NCI-H2029 treated with DMSO at 0.1 percent for 48 hours (cell line): ENCODE data around the gene CNTN6.
A peak's percentile ranks its signal among the peaks of the same experiment; 100 is the strongest.
"Not testable (repeated sequence)": the region's sequence is repeated elsewhere in the genome, so short reads cannot be mapped to it uniquely, and the experiment has no call there.

ENCODE experiments used
- DNase-seq: peaks from one replicate; lab custom pipeline; 2025; lab: John Stamatoyannopoulos, UW

The CNTN6 gene

GRCh38 chr3:1287815-1288214 is 195.0 kb downstream of the CNTN6 start:
- no peak for DNase-seq

GRCh38 chr3:1288805-1289494 is 196.1 kb downstream of the CNTN6 start:
- no peak for DNase-seq

- DNase-seq = no peak
Observed at GRCh38 chr3:1292571-1293071, 199.8 kb downstream of the CNTN6 start.

- no peak for DNase-seq
Observed at GRCh38 chr3:1294586-1294985, 201.8 kb downstream of the CNTN6 start.

- no peak for DNase-seq
Observed at GRCh38 chr3:1318296-1319005, 225.6 kb downstream of the CNTN6 start.

GRCh38 chr3:1326546-1326945 is 233.7 kb downstream of the CNTN6 start:
- DNase-seq = no peak

GRCh38 chr3:1330107-1330506 is 237.3 kb downstream of the CNTN6 start:
- DNase-seq = no peak

- no peak for DNase-seq
Observed at GRCh38 chr3:1346386-1346785, 253.6 kb downstream of the CNTN6 start.

GRCh38 chr3:1348547-1348946 is 255.7 kb downstream of the CNTN6 start:
- DNase-seq = no peak

GRCh38 chr3:1350885-1351284 is 258.1 kb downstream of the CNTN6 start:
- no peak for DNase-seq

- DNase-seq = no peak
Observed at GRCh38 chr3:1355691-1356090, 262.9 kb downstream of the CNTN6 start.

- DNase-seq = no peak
Observed at GRCh38 chr3:1356101-1356500, 263.3 kb downstream of the CNTN6 start.

GRCh38 chr3:1365528-1365927 is 272.7 kb downstream of the CNTN6 start:
- DNase-seq = no peak

GRCh38 chr3:1374471-1374870 is 281.6 kb downstream of the CNTN6 start:
- DNase-seq = no peak

GRCh38 chr3:1375145-1375544 is 282.3 kb downstream of the CNTN6 start:
- no peak for DNase-seq

- no peak for DNase-seq
Observed at GRCh38 chr3:1380926-1381646, 288.3 kb downstream of the CNTN6 start.

- no peak for DNase-seq
Observed at GRCh38 chr3:1381647-1382036, 288.8 kb downstream of the CNTN6 start.

- not testable (repeated sequence) for DNase-seq
Observed at GRCh38 chr3:1387396-1387905, 294.6 kb downstream of the CNTN6 start.

- DNase-seq = no peak
Observed at GRCh38 chr3:1394188-1394587, 301.4 kb downstream of the CNTN6 start.

GRCh38 chr3:1400571-1400970 is 307.7 kb downstream of the CNTN6 start:
- no peak for DNase-seq

GRCh38 chr3:1404270-1404962 is 311.6 kb downstream of the CNTN6 start:
- peak; percentile 24 for DNase-seq

- DNase-seq = no peak
Observed at GRCh38 chr3:1406250-1406649, 313.4 kb downstream of the CNTN6 start.
